22Rv1 (cell line): ENCODE measurements around the gene ERGIC2.

ENCODE experiments used
- CTCF ChIP-seq: fragments of 450-650 bp; IDR thresholded peaks from 2 replicates; pipeline ENCODE4 v1.5.1; 2017; ENCODE audit warnings: mild to moderate bottlenecking
- ZFX ChIP-seq: fragments of 450-650 bp; IDR thresholded peaks from 2 replicates; pipeline ENCODE4 v1.6.1; 2017; ENCODE audit warnings: antibody characterized with exemption, borderline replicate concordance

GRCh38 chr12:29346769-29347421, 34.1 kb downstream of the ERGIC2 start:
- TF ChIP-seq CTCF, result no peak
- TF ChIP-seq ZFX, result no peak
